ENCODE data around the gene ARHGEF35. TPM values are rescaled to one million over a fixed set of nuclear protein-coding genes. Genes with fewer than 3 reads are reported as not detected.
"Not testable (repeated sequence)": the region's sequence is repeated elsewhere in the genome, so short reads cannot be mapped to it uniquely, and the experiment has no call there.

The ARHGEF35 gene
- 10 to 100 TPM in 1 of 12 donors, 1 to 10 TPM in 8, under 1 TPM in 2, not detected in 1; 0.82 to 12.9 (median 1.5) TPM for polyA plus RNA-seq (ENCODE audit: insufficient read length in 12 of 12)
- long read RNA-seq, donor 1, transcript ARHGEF35-201 (2 exons, 2,431 nt): major isoform, 6 of 6 reads
- long read RNA-seq, donor 1, partial matches to known transcripts: 0 of 6 reads
- long read RNA-seq, donor 1, other reads (novel, unspliced or antisense): 0 of 6 reads
- long read RNA-seq, donor 2: 0 reads
- long read RNA-seq, donor 3: 0 reads
- long read RNA-seq, donor 4, partial matches to known transcripts: 0 of 1 reads
- long read RNA-seq, donor 4, other reads (novel, unspliced or antisense): 0 of 1 reads
- long read RNA-seq, donor 5: 0 reads
- long read RNA-seq, donor 6: 0 reads
- long read RNA-seq, donor 7: 0 reads
- long read RNA-seq, donor 8, partial matches to known transcripts: 0 of 1 reads
- long read RNA-seq, donor 8, other reads (novel, unspliced or antisense): 0 of 1 reads
- long read RNA-seq, donor 9, partial matches to known transcripts: 0 of 1 reads
- long read RNA-seq, donor 9, other reads (novel, unspliced or antisense): 0 of 1 reads
- long read RNA-seq, donor 10: 0 reads
- long read RNA-seq, donor 11: 0 reads

GRCh38 chr7:144195212-144195872 is at the start of gene ARHGEF35:
TSS of gene ARHGEF35 (minus strand) at chr7:144195833. CDS start at chr7:144188383, 7,450 bp downstream.
- not testable (repeated sequence) for DNase-seq

- not testable (repeated sequence) for DNase-seq
Observed at GRCh38 chr7:144245372-144245771, 49.7 kb upstream of the ARHGEF35 start.

DNA sequence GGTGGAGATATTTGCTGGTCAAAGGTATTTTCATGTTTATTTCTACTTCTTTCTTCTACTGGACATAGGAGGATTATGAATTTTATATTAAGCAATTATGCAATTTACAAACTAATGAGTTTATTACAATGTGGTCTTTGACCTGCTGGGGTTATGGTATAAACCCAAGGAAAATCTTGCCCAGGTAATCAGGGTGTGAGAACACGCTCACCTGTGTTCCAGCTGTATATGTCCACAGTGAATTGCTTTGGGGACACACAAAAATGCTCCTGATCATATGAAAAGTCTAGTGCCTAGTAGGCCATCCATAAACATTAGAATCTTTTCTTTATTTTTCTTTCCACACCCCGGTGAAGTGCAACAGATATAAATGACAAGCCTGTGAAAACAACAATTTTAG is 43.7 kb upstream of the ARHGEF35 start, which contains the start of gene OR2A42:
Gene OR2A42, minus strand, starts transcription at position 241 of the 400 bp plus-strand sequence. CDS start 6,762 bp downstream, outside the sequence.
- DNase-seq: not testable (repeated sequence)

- not testable (repeated sequence) for DNase-seq
Observed at GRCh38 chr7:144238530-144239082, 43.0 kb upstream of the ARHGEF35 start.

GRCh38 chr7:144233039-144233438 is 37.4 kb upstream of the ARHGEF35 start:
- DNase-seq: not testable (repeated sequence)

- DNase-seq: not testable (repeated sequence)
Observed at GRCh38 chr7:144231027-144231426, 35.4 kb upstream of the ARHGEF35 start.

GRCh38 chr7:144228810-144229209 is 33.2 kb upstream of the ARHGEF35 start:
- not testable (repeated sequence) for DNase-seq

DNA sequence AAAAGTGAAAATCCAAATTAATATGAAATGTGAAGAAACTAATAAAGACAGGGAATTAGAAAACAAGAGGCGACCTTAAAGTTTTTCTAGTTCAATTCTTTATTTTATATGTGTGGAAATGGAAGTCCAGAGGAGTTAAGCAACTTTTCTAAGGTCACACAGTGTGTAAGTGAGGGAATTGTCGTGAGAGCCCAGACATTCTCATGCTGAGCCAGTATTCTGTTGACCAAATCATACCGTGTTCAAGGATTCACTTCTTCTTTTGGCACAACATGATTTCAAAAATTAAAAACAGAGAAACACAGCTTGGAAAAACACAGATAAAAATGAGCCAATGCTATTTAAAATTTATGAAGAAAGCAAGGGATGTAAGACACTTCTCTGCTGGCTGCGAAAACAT is 31.2 kb upstream of the ARHGEF35 start:
- DNase-seq: not testable (repeated sequence)

DNA sequence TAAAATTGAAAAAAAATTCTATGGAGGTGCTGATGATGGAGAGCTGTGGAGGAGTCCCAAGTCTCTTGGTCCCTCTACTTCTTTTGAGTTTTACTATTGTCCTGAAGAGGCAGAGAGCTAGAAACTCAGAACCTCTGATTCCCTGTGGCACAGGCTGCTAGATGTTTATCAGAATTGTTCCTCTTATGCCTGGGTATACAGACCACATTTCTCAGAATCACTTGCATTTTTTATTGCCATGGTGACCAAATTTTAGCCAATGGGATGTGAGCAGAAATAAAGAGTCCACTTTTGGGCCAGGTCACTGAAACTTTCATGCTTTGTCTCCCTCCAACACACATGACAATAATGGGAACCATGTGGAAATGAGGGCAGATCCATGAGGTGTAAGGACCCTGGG is 28.0 kb upstream of the ARHGEF35 start:
- DNase-seq: not testable (repeated sequence)

DNA sequence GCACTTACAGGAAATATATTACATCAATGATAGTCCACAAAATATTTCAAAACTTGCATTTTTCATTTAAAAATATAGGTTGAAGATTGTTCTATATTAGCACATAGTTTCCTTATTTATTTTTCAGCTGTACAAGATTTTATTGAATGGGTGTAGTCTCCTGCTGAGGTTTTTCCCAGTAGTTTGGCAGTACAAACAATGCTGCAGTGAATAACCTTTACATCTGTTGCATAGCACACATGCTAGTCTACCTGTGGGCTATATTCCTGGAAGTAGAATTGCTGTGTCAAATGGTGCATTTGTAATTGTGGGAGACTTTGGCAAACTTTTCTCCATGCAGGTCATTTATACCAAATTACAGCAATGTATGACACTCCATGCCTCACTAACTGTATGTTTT is 24.9 kb upstream of the ARHGEF35 start:
- not testable (repeated sequence) for DNase-seq

DNA sequence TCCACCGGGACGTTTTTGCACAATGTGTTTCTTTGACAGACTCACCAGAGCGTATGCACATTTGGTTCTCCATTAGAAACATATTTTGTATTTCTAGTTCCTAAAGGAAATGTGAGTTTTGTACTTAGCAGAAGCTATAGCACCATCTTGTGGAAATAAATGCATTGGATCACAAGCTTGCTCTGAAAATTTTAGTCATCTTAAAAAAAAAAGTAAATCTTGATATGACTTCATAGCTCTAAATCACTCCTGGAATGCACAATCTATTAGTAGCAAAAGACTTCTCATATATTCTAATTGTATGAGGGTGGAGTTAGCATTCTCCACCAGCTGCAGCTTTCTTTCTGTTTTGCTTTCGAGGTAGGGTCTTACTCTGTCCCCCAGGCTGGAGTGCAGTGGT is 23.5 kb upstream of the ARHGEF35 start:
- DNase-seq: not testable (repeated sequence)

DNA sequence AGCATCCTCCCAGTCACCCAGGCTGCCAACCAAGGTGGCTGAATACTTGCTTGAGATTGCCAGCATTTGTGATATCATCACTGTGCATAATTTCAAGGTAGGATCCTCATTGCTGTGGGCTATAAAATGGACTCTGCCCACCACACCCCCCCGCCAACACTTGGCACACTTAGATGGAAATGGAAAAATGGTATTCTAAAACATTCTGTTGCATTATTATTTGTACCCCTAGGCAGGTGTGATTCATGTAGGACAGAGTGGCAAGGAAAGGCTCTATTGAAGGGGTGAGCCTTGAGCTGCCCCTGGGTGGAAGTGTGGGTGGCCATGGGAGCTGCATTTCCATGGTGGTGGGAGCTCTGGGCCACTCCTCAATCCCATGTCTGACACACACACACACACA is 22.9 kb upstream of the ARHGEF35 start:
- not testable (repeated sequence) for DNase-seq

GRCh38 chr7:144217200-144217599 is 21.6 kb upstream of the ARHGEF35 start:
- DNase-seq: not testable (repeated sequence)

- DNase-seq: not testable (repeated sequence)
Observed at GRCh38 chr7:144205306-144205705, 9.7 kb upstream of the ARHGEF35 start.

GRCh38 chr7:144203086-144203485 is 7.5 kb upstream of the ARHGEF35 start:
- DNase-seq: not testable (repeated sequence)

DNA sequence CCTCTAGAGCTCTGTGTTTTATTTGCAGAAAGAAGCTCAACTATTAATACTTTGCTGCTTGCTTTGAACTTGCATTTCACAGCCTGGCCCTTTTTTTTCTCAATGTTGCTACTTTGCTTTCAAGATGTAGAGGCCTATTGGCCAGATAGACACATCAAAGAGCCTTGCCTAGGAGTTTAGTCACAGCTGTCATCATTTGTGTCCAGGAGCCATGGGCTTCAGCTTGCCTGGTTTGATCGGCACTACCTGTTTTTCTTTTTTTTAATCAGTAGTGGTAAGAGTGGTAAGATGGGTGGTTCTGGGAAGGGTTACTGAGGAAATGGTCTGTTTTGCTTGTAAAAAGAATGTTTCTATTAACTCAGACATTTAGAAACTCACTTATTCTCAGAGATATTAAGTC is 6.3 kb upstream of the ARHGEF35 start:
- DNase-seq: not testable (repeated sequence)

DNA sequence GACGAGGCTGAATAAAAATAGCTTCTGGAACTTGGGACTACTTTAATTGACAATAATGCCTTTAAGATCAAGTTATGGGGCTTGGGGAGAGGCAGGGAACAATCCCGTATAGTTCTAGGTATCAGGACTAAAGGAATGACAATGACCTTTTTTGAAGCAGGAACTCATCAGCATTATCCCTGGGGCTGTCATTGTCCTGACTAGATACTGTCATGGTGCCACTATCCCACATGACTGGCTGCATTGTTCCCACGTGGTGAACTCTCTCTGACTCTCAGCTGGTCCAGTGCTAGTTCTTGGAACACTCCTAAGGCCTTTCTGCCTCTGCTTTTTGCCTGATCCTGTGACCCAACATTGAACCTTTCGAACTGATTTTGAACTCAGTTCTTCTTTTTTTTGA is 3.3 kb upstream of the ARHGEF35 start:
- not testable (repeated sequence) for DNase-seq

DNA sequence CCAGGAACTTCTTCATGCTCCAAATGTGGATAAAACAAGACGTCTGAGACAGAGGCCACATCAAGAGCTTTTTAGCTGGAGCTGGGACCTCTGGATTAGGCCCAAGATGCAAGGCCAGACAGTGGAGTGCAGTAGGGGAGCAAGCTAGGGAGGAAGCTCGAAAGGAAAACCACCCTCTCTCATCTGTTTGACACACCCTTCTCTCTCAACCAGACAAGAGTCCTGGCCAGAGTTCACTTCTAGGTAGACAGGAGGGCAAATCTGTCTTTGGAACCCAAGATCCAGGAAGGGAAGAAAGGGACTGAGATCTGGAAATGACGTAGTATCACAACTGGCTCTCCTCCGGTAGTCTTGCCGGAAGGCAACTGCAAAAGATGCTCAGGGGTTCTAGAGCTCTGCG is 1.2 kb downstream of the ARHGEF35 start:
- DNase-seq: not testable (repeated sequence)

DNA sequence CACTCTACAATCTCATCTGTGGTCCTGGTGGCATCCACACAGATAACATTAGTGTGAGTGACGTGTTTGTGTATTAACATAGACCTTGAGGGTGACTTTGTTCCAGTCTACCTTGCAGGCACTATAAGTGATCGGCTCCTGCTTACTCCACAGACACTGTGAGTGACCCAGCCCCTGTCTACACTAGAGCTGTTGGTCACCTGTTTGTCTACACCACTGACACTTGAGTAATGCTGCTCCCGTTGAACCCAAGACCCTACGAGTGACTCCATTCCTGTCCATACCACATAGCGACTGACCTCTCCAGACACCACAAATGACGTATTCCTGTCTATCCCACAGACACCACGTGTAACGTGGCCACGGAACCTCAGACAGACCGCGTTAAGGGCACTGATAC is 1.9 kb downstream of the ARHGEF35 start:
- not testable (repeated sequence) for DNase-seq

DNA sequence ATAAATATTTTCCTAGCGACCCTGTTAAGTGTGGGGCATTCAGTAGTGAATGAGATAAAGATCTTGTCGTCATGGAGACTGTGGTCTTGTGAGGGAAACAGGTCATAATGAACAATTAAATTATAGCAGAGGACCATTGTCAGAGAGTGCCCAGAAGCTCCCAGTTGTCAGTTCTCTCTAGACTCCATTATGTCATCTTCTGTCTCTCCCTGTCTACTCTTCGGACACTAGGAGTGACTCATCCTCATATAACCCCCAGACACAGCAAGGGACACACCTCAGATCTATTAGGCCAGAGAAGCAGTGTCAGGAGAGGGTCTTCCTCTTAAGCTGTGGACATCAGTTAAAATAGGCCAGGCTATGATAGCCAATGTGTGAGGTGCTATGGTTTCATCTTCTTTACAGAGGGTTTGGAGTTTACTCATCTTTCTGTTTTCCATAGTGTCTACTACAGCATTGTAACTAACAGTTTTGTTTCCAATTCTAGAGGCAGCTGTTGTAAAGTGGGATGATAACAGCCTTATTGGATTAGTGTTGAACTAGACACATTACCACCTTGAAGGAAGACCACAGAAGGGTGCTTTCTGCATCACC is 7.0 kb downstream of the ARHGEF35 start:
- not testable (repeated sequence) for DNase-seq

GRCh38 chr7:144187848-144188247 is 7.8 kb downstream of the ARHGEF35 start:
- not testable (repeated sequence) for DNase-seq
